Peyer's patch (tissue), 4 donors: ENCODE data around the gene AZU1.

Experiments
- POLR2A ChIP-seq, 2 donors: fragments of 450-650 bp; IDR thresholded peaks; one replicate each; pipeline ENCODE4 v1.5.1; 2017; ENCODE audit warnings: antibody characterized with exemption in 2 of 2, mild to moderate bottlenecking in 2 of 2, moderate library complexity in 2 of 2
- TF ChIP-seq, protein P1 (sequence below), 6 experiments: fragments of 450-650 bp in 4 of 6; fragments of 200-600 bp in 2 of 6; sonication (generic) in 1 of 6; IDR thresholded peaks; one replicate each; pipeline ENCODE4 v1.5.1; 2017 to 2019; ENCODE audit warnings: antibody characterized with exemption in 6 of 6, mild to moderate bottlenecking in 3 of 6, moderate library complexity in 1 of 6

DNA sequence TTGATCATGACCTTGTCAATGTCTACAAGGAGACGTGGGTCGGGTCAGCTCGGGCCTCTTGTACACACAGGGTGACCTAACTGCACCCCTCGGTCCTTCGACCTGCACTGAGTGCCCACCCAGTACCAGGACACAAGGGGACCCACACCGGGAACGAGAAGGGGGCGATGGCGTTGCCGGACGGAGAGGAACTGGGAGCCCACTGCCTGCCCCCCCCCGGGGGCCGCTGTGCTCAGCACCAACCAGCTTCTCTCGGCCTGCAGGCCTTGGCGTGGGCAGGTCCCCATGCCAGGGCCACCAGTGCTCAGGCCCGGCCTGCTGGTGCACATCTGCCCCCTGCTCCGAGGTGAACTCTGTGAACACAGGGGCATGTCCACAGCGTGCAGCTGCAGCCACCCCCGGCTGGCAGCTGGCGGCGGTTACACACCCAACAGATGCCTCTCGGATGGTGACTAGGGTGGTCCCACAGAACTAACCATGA lies 46.0 kb downstream of the AZU1 start:
- TF ChIP-seq, protein P1, sequence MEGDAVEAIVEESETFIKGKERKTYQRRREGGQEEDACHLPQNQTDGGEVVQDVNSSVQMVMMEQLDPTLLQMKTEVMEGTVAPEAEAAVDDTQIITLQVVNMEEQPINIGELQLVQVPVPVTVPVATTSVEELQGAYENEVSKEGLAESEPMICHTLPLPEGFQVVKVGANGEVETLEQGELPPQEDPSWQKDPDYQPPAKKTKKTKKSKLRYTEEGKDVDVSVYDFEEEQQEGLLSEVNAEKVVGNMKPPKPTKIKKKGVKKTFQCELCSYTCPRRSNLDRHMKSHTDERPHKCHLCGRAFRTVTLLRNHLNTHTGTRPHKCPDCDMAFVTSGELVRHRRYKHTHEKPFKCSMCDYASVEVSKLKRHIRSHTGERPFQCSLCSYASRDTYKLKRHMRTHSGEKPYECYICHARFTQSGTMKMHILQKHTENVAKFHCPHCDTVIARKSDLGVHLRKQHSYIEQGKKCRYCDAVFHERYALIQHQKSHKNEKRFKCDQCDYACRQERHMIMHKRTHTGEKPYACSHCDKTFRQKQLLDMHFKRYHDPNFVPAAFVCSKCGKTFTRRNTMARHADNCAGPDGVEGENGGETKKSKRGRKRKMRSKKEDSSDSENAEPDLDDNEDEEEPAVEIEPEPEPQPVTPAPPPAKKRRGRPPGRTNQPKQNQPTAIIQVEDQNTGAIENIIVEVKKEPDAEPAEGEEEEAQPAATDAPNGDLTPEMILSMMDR (IDR thresholded peaks at IDR 0.05), result no peak
- no peak for TF ChIP-seq POLR2A (IDR thresholded peaks at IDR 0.05)
